DOHH2 (cell line): Measurements from ENCODE around the gene TPGS2.
"Not testable (repeated sequence)": the region's sequence is repeated elsewhere in the genome, so short reads cannot be mapped to it uniquely, and the experiment has no call there.

Source experiments
- H3F3A ChIP-seq: fragments of 200-600 bp; sonication (generic), shearing (Covaris generic); 2 replicates; pipeline ENCODE4 v1.6.0; 2016; ENCODE audit warnings: antibody characterized with exemption, mild to moderate bottlenecking; ENCODE audit not compliant: control insufficient read depth, insufficient read depth
- H3K27ac ChIP-seq: fragments of 200-600 bp; sonication (generic); 2 replicates; pipeline ENCODE4 v1.5.1; 2014; ENCODE audit warnings: low read depth, mild to moderate bottlenecking, low read length, moderate library complexity
- H3K27me3 ChIP-seq: fragments of 200-600 bp; sonication (generic); 2 replicates; pipeline ENCODE4 v1.6.1; 2014; ENCODE audit warnings: mild to moderate bottlenecking, low read length, mixed read lengths; ENCODE audit not compliant: control insufficient read depth
- H3K36me3 ChIP-seq: fragments of 200-600 bp; sonication (generic); 2 replicates; pipeline ENCODE4 v1.6.1; 2014; ENCODE audit warnings: mild to moderate bottlenecking, low read length, moderate library complexity, mixed read lengths; ENCODE audit not compliant: control insufficient read depth
- H3K4me1 ChIP-seq: fragments of 200-600 bp; sonication (generic); 2 replicates; pipeline ENCODE4 v1.6.1; 2014; ENCODE audit warnings: mild to moderate bottlenecking, low read length, mixed read lengths; ENCODE audit not compliant: control insufficient read depth
- H3K4me2 ChIP-seq: fragments of 200-600 bp; sonication (generic); 2 replicates; pipeline ENCODE4 v1.6.0; 2014; ENCODE audit warnings: mild to moderate bottlenecking, low read length, moderate library complexity
- H3K4me3 ChIP-seq: fragments of 200-600 bp; sonication (generic); 2 replicates; pipeline ENCODE4 v1.5.1; 2014; ENCODE audit warnings: mild to moderate bottlenecking, low read length, mixed read lengths
- H3K79me2 ChIP-seq: fragments of 200-600 bp; sonication (generic); 2 replicates; pipeline ENCODE4 v1.6.1; 2014; ENCODE audit warnings: mild to moderate bottlenecking, low read length, mixed read lengths; ENCODE audit not compliant: control insufficient read depth
- H3K9me2 ChIP-seq: fragments of 200-600 bp; sonication (generic); replicated peaks from 2 replicates; pipeline ENCODE4 v1.6.1; 2014; ENCODE audit warnings: mild to moderate bottlenecking, low read length, mixed read lengths; ENCODE audit not compliant: control insufficient read depth
- H3K9me3 ChIP-seq: fragments of 200-600 bp; sonication (generic); 2 replicates; pipeline ENCODE4 v1.6.1; 2014; ENCODE audit warnings: antibody characterized with exemption, low read length, mixed read lengths; ENCODE audit not compliant: control insufficient read depth, insufficient read depth
- H4K20me1 ChIP-seq: fragments of 200-600 bp; sonication (generic); 2 replicates; pipeline ENCODE4 v1.6.0; 2014; ENCODE audit warnings: low read depth, mild to moderate bottlenecking, antibody characterized with exemption, low read length, moderate library complexity; ENCODE audit not compliant: control insufficient read depth, insufficient read depth
- EZH2phosphoT487 ChIP-seq: fragments of 200-600 bp; sonication (generic); IDR thresholded peaks from 2 replicates; pipeline ENCODE4 v1.6.1; 2017; ENCODE audit warnings: borderline replicate concordance, mild to moderate bottlenecking, antibody characterized with exemption, low read length, moderate library complexity, mixed read lengths
- TF ChIP-seq, protein P1 (sequence below): fragments of 200-600 bp; sonication (generic); IDR thresholded peaks from one replicate; pipeline ENCODE4 v1.5.1; 2014; ENCODE audit warnings: antibody characterized with exemption, mild to moderate bottlenecking, low read depth, low read length; ENCODE audit not compliant: poor library complexity, severe bottlenecking

Gene TPGS2

GRCh38 chr18:36828630-36829361 is at the start of gene TPGS2, which contains the start of gene KIAA1328:
Gene TPGS2 (minus strand): TSS chr18:36829002. CDS start chr18:36828767, 235 bp downstream.
Gene KIAA1328 (plus strand): TSS chr18:36829127. CDS start chr18:36829139, 12 bp downstream.
- Histone ChIP-seq H3F3A (no peaks in the 10 kb centered on the region), H3K4me1 (peaks cover 27% of the 10 kb centered on the region), H3K4me2 (peak within 1 kb of the TSS; percentile 83), H3K36me3 (peaks cover 20% of the 10 kb centered on the region), H3K27ac (peak within 1 kb of the TSS; percentile 13), H3K4me3 (peak within 1 kb of the TSS; percentile 94), H3K9me2 (no peaks in the 10 kb centered on the region), H3K27me3 (no peaks in the 10 kb centered on the region), H4K20me1 (no peaks in the 10 kb centered on the region), H3K9me3 (no peaks in the 10 kb centered on the region), H3K79me2 (peaks cover 59% of the 10 kb centered on the region)
- no peak for TF ChIP-seq EZH2phosphoT487
- TF ChIP-seq, protein P1, sequence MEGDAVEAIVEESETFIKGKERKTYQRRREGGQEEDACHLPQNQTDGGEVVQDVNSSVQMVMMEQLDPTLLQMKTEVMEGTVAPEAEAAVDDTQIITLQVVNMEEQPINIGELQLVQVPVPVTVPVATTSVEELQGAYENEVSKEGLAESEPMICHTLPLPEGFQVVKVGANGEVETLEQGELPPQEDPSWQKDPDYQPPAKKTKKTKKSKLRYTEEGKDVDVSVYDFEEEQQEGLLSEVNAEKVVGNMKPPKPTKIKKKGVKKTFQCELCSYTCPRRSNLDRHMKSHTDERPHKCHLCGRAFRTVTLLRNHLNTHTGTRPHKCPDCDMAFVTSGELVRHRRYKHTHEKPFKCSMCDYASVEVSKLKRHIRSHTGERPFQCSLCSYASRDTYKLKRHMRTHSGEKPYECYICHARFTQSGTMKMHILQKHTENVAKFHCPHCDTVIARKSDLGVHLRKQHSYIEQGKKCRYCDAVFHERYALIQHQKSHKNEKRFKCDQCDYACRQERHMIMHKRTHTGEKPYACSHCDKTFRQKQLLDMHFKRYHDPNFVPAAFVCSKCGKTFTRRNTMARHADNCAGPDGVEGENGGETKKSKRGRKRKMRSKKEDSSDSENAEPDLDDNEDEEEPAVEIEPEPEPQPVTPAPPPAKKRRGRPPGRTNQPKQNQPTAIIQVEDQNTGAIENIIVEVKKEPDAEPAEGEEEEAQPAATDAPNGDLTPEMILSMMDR, result peak; percentile 74

DNA sequence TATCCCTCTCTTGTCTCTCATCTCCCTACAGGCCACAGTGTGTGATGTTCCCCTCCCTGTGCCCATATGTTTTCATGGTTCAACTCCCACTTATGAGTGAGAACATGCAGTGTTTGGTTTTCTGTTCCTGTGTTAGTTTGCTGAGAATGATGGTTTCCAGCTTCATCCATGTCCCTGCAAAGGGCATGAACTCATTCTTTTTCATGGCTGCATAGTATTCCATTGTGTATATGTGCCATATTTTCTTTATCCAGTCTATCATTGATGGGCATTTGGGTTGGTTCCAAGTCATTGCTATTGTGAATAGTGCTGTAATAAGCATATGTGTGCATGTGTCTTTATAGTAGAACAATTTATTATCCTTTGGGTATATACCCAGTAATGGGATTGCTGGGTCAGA is 45.0 kb upstream of the TPGS2 start:
- H3K9me2 ChIP-seq, H3K27ac ChIP-seq, H3K36me3 ChIP-seq, H3K4me1 ChIP-seq, H4K20me1 ChIP-seq, H3K27me3 ChIP-seq, H3K4me3 ChIP-seq, H3K4me2 ChIP-seq, H3K9me3 ChIP-seq, H3F3A ChIP-seq, H3K79me2 ChIP-seq: not testable (repeated sequence)

GRCh38 chr18:36872329-36872728 is 43.5 kb upstream of the TPGS2 start:
- H3K4me3 ChIP-seq, result no peak overlapping the region
- TF ChIP-seq, protein P1, result no peak
- TF ChIP-seq EZH2phosphoT487, result no peak
- no peaks in the 10 kb centered on the region for H3K36me3 ChIP-seq
- no peaks in the 10 kb centered on the region for H3K4me1 ChIP-seq
- no peaks in the 10 kb centered on the region for H3K9me2 ChIP-seq
- no peaks in the 10 kb centered on the region for H3K27me3 ChIP-seq
- no peaks in the 10 kb centered on the region for H3K79me2 ChIP-seq
- no peak overlapping the region for H3K4me2 ChIP-seq
- no peaks in the 10 kb centered on the region for H3K9me3 ChIP-seq
- no peaks in the 10 kb centered on the region for H3F3A ChIP-seq
- H4K20me1 ChIP-seq, result no peaks in the 10 kb centered on the region; the same call in 1 of the 2 replicates
- no peak overlapping the region for H3K27ac ChIP-seq

DNA sequence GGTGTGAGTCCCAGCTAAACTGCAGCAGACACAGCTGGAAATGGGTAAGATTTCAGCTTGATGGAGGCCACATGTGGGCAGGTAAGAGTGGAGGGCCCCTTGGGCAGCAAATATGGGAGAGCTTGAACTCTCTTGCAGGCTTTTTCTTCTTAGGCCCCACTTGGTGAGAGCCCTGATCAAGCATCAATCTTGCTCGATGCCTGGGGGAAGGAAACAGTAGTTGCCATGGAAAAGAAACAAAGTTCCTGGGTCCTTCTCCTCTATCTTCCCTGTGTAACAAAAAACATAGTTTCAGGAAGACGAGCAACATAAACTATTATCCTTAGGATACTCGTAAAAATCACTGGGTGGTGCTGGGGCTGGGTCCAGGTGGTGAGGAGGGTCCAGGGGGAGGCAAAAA is 43.0 kb upstream of the TPGS2 start:
- no peaks in the 10 kb centered on the region for H3K9me2 ChIP-seq
- H3K4me3 ChIP-seq, result no peak overlapping the region
- no peak overlapping the region for H3K4me2 ChIP-seq
- no peaks in the 10 kb centered on the region for H3F3A ChIP-seq
- no peaks in the 10 kb centered on the region; the same call in 1 of the 2 replicates for H4K20me1 ChIP-seq
- no peaks in the 10 kb centered on the region for H3K27me3 ChIP-seq
- H3K4me1 ChIP-seq, result no peaks in the 10 kb centered on the region
- no peaks in the 10 kb centered on the region for H3K9me3 ChIP-seq
- H3K27ac ChIP-seq, result no peak overlapping the region
- H3K36me3 ChIP-seq, result no peaks in the 10 kb centered on the region
- TF ChIP-seq, protein P1, result no peak
- no peak for TF ChIP-seq EZH2phosphoT487
- no peaks in the 10 kb centered on the region for H3K79me2 ChIP-seq
